ENCODE measurements around the gene SPECC1.
"Not testable (repeated sequence)": the region's sequence is repeated elsewhere in the genome, so short reads cannot be mapped to it uniquely, and the experiment has no call there.

The SPECC1 gene

DNA sequence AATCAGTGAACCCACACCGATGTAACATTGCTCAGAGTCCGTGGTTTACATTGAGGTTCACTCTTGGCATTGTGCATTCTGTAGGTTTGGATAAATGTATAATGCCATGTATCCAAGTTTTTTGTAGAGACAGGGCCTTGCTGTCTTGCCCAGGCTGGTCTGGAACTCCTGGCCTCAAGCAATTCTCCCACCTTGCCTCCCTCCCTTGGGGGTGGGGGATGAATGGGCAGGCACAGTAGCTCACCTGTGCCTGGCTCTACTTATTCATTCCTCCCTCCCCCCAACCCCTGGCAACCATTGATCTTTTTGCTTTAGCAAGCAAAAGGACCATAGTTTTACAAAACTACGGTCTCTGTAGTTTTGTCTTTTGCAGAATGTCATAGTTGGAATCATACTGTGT is 181.4 kb downstream of the SPECC1 start:
- no peak for DNase-seq (ENCODE audit: low read depth)
- H3K4me3 ChIP-seq (replicated peaks; ENCODE audit: low read depth, low read length), result no peak overlapping the region
- TF ChIP-seq, protein P1, sequence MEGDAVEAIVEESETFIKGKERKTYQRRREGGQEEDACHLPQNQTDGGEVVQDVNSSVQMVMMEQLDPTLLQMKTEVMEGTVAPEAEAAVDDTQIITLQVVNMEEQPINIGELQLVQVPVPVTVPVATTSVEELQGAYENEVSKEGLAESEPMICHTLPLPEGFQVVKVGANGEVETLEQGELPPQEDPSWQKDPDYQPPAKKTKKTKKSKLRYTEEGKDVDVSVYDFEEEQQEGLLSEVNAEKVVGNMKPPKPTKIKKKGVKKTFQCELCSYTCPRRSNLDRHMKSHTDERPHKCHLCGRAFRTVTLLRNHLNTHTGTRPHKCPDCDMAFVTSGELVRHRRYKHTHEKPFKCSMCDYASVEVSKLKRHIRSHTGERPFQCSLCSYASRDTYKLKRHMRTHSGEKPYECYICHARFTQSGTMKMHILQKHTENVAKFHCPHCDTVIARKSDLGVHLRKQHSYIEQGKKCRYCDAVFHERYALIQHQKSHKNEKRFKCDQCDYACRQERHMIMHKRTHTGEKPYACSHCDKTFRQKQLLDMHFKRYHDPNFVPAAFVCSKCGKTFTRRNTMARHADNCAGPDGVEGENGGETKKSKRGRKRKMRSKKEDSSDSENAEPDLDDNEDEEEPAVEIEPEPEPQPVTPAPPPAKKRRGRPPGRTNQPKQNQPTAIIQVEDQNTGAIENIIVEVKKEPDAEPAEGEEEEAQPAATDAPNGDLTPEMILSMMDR (IDR thresholded peaks at IDR 0.05; ENCODE audit: low read length, missing control alignments), result no peak

DNA sequence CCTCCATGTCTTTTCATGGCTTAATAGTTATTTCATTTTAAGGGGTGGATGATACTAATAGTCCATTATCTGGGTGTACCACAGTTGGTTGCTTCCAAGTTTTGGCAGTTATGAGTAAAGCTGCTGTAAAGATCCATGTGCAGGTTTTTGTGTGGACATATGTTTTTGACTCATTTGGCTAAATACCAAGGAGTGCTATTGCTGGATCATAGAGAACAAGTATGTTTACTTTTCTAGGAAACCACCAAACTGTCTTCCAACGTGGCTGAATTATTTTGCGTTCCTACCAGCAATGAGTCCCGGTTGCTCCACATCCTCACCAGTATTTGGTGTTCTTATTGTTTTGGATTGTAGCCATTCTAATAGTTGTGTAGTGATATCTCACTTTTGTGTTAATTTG is 181.9 kb downstream of the SPECC1 start:
- TF ChIP-seq, protein P1 (IDR thresholded peaks at IDR 0.05; ENCODE audit: low read length, missing control alignments), result no peak

DNA sequence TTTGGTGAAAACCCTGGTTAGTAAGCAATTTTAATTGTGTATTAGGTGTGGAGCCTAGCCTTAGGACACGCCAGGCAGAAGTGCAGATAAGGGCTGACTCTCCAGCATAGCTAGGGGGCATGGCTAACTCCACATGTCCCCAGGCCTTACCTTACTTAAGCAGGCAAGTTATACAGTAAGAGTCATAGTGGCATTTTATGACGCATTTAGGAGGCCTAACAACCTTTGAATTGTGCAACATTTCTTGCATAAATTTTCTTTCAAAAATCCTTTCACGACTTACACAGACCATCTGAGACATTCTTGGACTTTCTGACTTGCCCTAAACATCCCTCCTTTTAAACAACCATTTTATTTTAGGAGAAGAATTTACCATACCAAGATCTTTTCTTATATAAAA is 187.1 kb downstream of the SPECC1 start:
- not testable (repeated sequence) for DNase-seq (ENCODE audit: low read depth); H3K4me3 ChIP-seq (replicated peaks; ENCODE audit: low read depth, low read length)

More for the DNA sequence above, 181.9 kb downstream of the SPECC1 start:
- DNase-seq (ENCODE audit: low read depth), result peak; percentile 61
- no peak overlapping the region for H3K4me3 ChIP-seq (replicated peaks; ENCODE audit: low read depth, low read length)

DNA sequence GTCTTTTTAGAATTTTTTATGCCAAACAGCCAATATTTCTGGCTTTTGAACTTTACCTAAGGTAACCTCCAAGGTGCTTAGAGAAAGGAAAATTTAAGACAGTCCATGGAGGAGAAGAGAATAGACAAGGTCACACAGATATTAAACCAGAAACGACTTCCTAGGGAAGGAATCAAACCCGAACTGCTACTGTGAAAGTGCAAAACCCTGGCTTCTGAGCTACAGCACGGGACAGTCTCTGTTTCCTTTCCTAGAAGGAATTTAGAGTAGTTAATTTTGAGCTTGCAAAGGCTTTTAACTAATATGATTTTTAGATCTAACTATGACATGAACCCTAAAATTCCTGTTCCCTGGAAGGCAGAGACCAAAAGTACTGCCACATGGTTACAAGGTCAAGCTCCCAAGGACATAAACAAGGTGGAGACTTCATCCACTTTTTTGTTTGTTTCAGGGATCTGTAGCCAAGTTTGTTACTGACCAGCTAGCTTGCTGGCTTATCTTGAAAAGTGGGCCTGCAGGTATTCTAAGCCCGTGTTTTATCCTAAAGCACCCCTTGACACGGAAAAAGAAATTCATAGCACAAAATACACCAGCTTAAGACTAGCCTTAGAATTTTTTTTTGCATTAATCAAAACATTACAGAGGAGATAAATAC is 188.2 kb downstream of the SPECC1 start:
- H3K4me3 ChIP-seq (replicated peaks; ENCODE audit: low read depth, low read length), result no peak overlapping the region
- TF ChIP-seq, protein P1 (IDR thresholded peaks at IDR 0.05; ENCODE audit: low read length, missing control alignments), result no peak
- DNase-seq (ENCODE audit: low read depth), result no peak

DNA sequence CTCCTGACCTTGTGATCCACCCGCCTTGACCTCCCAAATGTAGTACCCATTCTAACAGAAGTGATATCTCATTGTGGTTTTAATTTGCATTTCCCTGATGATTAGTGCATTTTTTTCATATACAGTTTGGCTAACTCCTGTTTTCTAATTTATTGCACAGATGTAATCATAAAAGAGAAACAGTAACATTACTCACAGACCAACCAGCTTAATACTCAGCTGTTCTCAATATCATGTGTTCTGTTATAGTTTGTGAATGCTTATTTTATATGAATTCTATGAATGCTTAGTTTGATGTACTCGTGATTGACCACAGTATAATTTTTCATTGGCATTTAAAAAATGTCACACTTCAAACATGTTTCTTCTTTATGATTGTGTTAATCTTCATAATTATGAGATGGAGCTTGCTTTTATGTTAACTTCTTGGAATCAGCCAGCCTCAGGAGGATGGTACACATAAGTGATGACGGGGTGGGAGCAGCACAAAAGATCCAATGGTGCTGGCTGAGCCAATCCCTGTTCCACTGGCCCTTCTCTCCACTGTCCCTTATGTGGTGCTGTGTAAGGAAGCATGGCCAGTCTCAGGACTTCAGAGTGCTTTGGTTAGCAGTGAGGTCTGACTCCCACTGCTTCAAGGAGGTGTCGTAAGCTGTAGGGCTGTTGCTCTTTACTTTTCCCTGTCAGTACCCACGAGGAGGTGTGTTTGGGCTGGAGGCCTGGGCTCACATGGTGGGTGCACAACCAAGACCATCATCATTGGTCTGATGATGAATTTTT is 191.0 kb downstream of the SPECC1 start:
- DNase-seq (ENCODE audit: low read depth), result no peak
- TF ChIP-seq, protein P1 (IDR thresholded peaks at IDR 0.05; ENCODE audit: low read length, missing control alignments), result no peak
- H3K4me3 ChIP-seq (replicated peaks; ENCODE audit: low read depth, low read length), result no peak overlapping the region

GRCh38 chr17:20200865-20201458 is 191.8 kb downstream of the SPECC1 start:
- no peak for DNase-seq (ENCODE audit: low read depth)

DNA sequence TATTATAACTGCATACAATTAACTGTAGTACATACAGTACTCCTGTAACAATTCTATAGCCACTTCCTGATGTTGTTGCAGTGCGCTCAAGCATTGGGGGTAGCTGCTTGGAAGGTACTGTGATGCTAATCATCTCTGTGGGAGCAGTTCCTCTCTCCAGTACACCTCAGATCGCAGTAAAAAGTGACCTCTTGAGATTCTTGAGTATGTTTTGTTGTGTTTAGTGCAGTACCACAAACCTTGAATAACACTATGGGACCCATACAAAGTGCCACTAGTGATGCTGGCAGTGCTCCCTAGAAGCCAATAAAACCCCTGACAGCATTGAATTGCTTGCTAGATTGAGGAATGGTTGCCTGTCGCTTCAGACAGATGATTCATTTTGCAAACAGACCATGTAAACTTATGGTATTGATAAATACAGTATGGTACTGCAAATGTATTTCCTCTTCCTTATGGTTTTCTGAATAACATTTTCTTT is 193.0 kb downstream of the SPECC1 start:
- no peak overlapping the region for H3K4me3 ChIP-seq (replicated peaks; ENCODE audit: low read depth, low read length)
- TF ChIP-seq, protein P1 (IDR thresholded peaks at IDR 0.05; ENCODE audit: low read length, missing control alignments), result no peak
- DNase-seq (ENCODE audit: low read depth), result no peak

More at GRCh38 chr17:20200865-20201458, 191.8 kb downstream of the SPECC1 start:
- TF ChIP-seq, protein P1 (IDR thresholded peaks at IDR 0.05; ENCODE audit: low read length, missing control alignments), result no peak
- H3K4me3 ChIP-seq (replicated peaks; ENCODE audit: low read depth, low read length), result no peak overlapping the region

Data from fibroblast of pulmonary artery (primary cell).